Measurements from ENCODE around the gene HOXD3. TPM values are rescaled to one million over a fixed set of nuclear protein-coding genes. Genes with fewer than 3 reads are reported as not detected.

Gene HOXD3
- total RNA-seq, 1 donor from 2014 or later, result 0.47 TPM

GRCh38 chr2:176134035-176134434 lies 23.1 kb upstream of the HOXD3 start:
- no peak for DNase-seq
- intact Hi-C loops (cut with DNase I), result loop anchor here (10.0 kb wide), 1 partner anchor 421 kb away; no protein-coding TSS in a partner anchor
- H3K36me3 ChIP-seq, result no peaks in the 10 kb centered on the region
- H3K27me3 ChIP-seq (ENCODE audit: low read depth), result peaks cover 97% of the 10 kb centered on the region
- H3K4me3 ChIP-seq, result no peak overlapping the region
- H3K9me3 ChIP-seq, result no peaks in the 10 kb centered on the region
- no peak overlapping the region for H3K27ac ChIP-seq
- peaks cover 28% of the 10 kb centered on the region for H3K4me1 ChIP-seq
- no peak for ATAC-seq
- no peak for TF ChIP-seq CTCF (IDR thresholded peaks at IDR 0.05)

- DNase-seq (no peak), ATAC-seq (no peak)
- no peak for TF ChIP-seq CTCF (IDR thresholded peaks at IDR 0.05)
- no peaks in the 10 kb centered on the region for H3K36me3 ChIP-seq
- H3K27ac ChIP-seq, result no peak overlapping the region
- H3K9me3 ChIP-seq, result no peaks in the 10 kb centered on the region
- peaks cover 99% of the 10 kb centered on the region for H3K27me3 ChIP-seq (ENCODE audit: low read depth)
- no peak overlapping the region for H3K4me3 ChIP-seq
- H3K4me1 ChIP-seq, result peaks cover 25% of the 10 kb centered on the region
- intact Hi-C loops (cut with DNase I), result loop anchor here (10.0 kb wide), 1 partner anchor 420 kb away; no protein-coding TSS in a partner anchor
These were observed 22.1 kb upstream of the HOXD3 start for GRCh38 chr2:176135035-176135440.

GRCh38 chr2:176136374-176137251 lies 20.5 kb upstream of the HOXD3 start:
- TF ChIP-seq CTCF (IDR thresholded peaks at IDR 0.05), result no peak
- Histone ChIP-seq H3K27ac (peak overlapping the region; percentile 6), H3K4me3 (peak overlapping the region; percentile 39), H3K27me3 (ENCODE audit: low read depth) (peaks cover 99% of the 10 kb centered on the region), H3K9me3 (no peaks in the 10 kb centered on the region), H3K4me1 (peaks cover 35% of the 10 kb centered on the region), H3K36me3 (no peaks in the 10 kb centered on the region)
- ATAC-seq (peak in 1 of 2 donors; percentile 7), DNase-seq (no peak)
- intact Hi-C loops (cut with DNase I), result loop anchor here (10.0 kb wide), 1 partner anchor 418 kb away; no protein-coding TSS in a partner anchor

GRCh38 chr2:176137252-176137580 lies 19.9 kb upstream of the HOXD3 start:
- Histone ChIP-seq H3K27me3 (ENCODE audit: low read depth) (peaks cover 99% of the 10 kb centered on the region), H3K27ac (no peak overlapping the region), H3K4me1 (peaks cover 31% of the 10 kb centered on the region), H3K36me3 (no peaks in the 10 kb centered on the region), H3K4me3 (peak overlapping the region; percentile 39), H3K9me3 (no peaks in the 10 kb centered on the region)
- intact Hi-C loops (cut with DNase I), result loop anchor here (10.0 kb wide), 1 partner anchor 418 kb away; no protein-coding TSS in a partner anchor
- no peak for ATAC-seq
- TF ChIP-seq CTCF (IDR thresholded peaks at IDR 0.05), result no peak
- no peak for DNase-seq

GRCh38 chr2:176137906-176138305 lies 19.2 kb upstream of the HOXD3 start:
- Histone ChIP-seq H3K9me3 (no peaks in the 10 kb centered on the region), H3K36me3 (no peaks in the 10 kb centered on the region), H3K4me3 (no peak overlapping the region), H3K27me3 (ENCODE audit: low read depth) (peaks cover 99% of the 10 kb centered on the region), H3K4me1 (peaks cover 25% of the 10 kb centered on the region), H3K27ac (no peak overlapping the region)
- DNase-seq, result no peak
- ATAC-seq, result no peak
- no peak for TF ChIP-seq CTCF (IDR thresholded peaks at IDR 0.05)
- intact Hi-C loops (cut with DNase I), result loop anchor here (10.0 kb wide), 1 partner anchor 417 kb away; no protein-coding TSS in a partner anchor
